Astrocyte of the cerebellum (primary cell): ENCODE measurements around the gene TIMM44.
A peak's percentile ranks its signal among the peaks of the same experiment; 100 is the strongest.

ENCODE experiments used
- DNase-seq: peaks from one replicate; pipeline ENCODE4 v3.0.0-alpha.2; 2011; ENCODE audit warnings: low read depth
- H3K4me3 ChIP-seq: 2 replicates; pipeline ENCODE4 v1.5.1; 2011; ENCODE audit warnings: mild to moderate bottlenecking, low read depth, low read length, moderate library complexity
- CTCF ChIP-seq: IDR thresholded peaks from 2 replicates; pipeline ENCODE4 v1.5.1; 2012; ENCODE audit warnings: low read length, low read depth, moderate library complexity, mild to moderate bottlenecking; ENCODE audit errors: missing control alignments
- in situ Hi-C: cut with HindIII; loops from 2 replicates; pipeline ENCODE4 v1.10.0; 2017; ENCODE audit warnings: low sequenced_read_pairs

TIMM44 gene

GRCh38 chr19:7925171-7925851 lies 18.2 kb downstream of the TIMM44 start:
- peak overlapping the region; percentile 33 for H3K4me3 ChIP-seq
- peak; percentile 42 for DNase-seq
- TF ChIP-seq CTCF = peak; percentile 70
- in situ Hi-C loops = no loop called here

GRCh38 chr19:7924651-7925170 lies 18.8 kb downstream of the TIMM44 start:
- no peak for TF ChIP-seq CTCF
- peak overlapping the region; percentile 33 for H3K4me3 ChIP-seq
- in situ Hi-C loops = no loop called here
- DNase-seq = no peak

GRCh38 chr19:7924241-7924640 lies 19.2 kb downstream of the TIMM44 start:
- no peak overlapping the region for H3K4me3 ChIP-seq
- in situ Hi-C loops = no loop called here
- no peak for TF ChIP-seq CTCF

GRCh38 chr19:7923295-7924191 lies 19.9 kb downstream of the TIMM44 start:
- DNase-seq = no peak
- H3K4me3 ChIP-seq = no peak overlapping the region
- in situ Hi-C loops = no loop called here
- no peak for TF ChIP-seq CTCF

More at GRCh38 chr19:7924241-7924640, 19.2 kb downstream of the TIMM44 start:
- DNase-seq = no peak

- no peak overlapping the region for H3K4me3 ChIP-seq
- no peak for TF ChIP-seq CTCF
- in situ Hi-C loops = no loop called here
- no peak for DNase-seq
These were observed 20.6 kb downstream of the TIMM44 start for GRCh38 chr19:7922836-7923195.

- H3K4me3 ChIP-seq = no peak overlapping the region
- in situ Hi-C loops = no loop called here
- DNase-seq = no peak
- no peak for TF ChIP-seq CTCF
These were observed 21.3 kb downstream of the TIMM44 start for GRCh38 chr19:7921967-7922835.
